Kidney tubule cell (primary cell): ENCODE results near the gene SDF4.

Experiments
- DNase-seq: peaks from one replicate; pipeline ENCODE4 v3.0.0-alpha.2; 2018; ENCODE audit warnings: low spot score

SDF4 gene

DNA sequence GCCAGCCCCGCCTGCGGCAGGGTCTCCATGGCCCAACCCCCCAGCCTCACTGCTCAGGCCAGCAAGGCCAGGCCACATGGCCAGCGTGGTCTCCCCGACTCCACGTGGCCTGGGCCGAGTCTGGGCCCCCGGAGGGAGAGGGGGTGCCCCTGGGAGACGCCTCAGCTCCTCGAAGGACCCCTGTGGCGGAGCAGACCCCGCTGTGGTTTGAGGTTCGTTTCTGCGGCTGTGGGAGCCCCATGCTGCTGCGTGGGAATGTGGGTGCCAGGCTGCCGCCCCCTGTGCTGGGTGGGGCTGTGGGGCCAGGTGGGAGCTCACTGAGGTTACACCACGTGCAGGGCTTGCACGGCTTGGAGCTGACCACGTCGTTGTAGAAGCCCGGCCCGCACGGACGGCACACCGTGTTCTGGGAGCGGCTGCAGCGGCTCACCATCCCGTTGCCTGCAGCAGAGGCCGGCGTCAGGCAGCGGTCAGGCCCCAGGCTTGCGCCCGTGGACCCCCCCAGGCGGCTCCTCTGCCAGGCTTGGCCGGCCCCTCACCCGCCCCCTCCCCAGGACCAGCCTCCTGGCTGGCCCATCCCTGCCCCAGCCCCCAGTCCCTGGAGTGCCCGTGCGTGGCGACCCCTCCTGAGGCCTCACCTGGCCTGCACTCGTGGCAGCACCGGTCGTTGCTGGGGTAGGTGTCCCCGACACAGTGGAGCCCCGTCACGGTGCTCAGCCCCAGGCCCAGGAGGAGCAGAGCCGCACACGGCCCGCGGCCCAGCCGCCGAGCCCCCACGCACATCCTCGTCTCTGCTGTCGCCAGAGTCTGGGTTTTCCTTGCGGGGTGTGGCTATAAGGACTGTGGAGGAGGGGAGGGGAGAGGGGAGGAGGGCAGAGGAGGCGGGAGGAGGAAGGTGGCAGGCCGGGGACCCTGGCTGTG, 18.2 kb downstream of the SDF4 start, which contains the start of gene TNFRSF4:
TSS of gene TNFRSF4 (minus strand) at position 809 of the 921 bp plus-strand sequence. CDS start at position 783, 26 bp downstream.
- DNase-seq, result no peak

DNA sequence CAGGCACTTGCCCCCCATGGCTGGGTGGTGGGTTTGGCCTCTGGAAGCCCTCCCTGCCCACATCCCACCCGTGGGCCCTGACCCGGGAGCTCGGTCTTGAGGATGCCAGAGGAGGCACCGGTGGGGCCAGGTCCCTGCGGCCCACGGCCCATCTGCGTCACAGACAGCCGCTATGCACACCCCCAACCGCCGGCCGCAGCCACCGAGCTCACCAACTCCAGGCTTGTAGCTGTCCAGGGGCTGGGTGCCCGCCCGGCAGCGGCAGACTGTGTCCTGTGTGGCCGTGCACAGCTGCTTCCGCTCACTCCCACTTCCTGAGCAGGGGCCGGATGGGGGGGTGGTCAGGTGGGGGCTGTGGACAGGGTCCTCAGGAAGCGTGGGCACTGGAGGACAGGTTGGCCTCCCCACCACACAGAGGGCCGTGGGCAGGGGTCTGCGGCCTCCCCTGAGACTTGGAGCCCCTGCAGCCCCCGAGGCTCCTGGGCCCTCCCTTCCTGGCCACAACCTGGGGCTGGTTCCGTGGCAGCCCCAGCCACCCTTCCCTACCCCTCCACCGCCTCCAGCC, 18.9 kb downstream of the SDF4 start:
- no peak for DNase-seq

DNA sequence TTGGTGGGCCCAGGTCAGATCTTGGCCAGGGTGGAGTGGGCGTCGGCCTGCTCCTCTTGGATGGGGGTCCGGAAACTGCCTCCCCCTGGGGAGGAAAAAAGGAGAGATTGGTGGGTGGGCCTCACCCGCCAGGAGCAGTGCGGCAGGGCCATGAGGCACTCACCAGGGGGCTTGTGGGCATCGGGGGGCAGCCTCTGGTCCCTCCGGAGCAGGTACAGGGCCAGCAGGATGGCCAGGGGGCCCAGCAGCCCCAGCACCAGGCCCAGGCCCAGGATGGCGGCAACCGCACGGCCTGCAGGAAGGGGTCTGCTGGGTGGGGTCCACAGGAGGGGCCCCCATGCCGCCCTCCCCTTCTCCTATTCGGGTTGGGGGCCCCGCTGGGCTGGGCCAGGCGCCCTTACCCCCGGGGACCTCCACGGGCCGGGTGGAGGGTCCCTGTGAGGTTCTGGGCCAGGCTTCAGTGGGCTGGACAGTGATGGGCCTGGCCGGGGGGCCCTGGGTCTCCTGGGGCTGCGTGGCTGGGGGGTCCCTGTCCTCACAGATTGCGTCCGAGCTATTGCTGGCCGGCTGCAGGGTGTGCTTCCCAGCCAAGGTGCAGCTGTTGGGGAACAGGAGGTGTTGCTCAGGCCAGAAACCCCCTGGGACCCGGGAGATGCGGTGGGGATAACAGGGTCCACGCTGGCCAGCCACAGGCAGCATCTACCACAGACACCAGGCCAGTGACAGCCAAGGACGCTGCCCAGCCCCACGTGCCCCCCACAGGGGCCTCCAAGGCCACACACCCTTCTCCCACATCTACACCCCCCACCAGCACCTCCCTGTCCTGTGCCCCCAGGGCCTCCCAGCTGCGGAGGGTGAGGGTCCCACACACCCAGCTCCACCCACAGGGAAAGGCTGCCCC, 20.0 kb downstream of the SDF4 start:
- no peak for DNase-seq

DNA sequence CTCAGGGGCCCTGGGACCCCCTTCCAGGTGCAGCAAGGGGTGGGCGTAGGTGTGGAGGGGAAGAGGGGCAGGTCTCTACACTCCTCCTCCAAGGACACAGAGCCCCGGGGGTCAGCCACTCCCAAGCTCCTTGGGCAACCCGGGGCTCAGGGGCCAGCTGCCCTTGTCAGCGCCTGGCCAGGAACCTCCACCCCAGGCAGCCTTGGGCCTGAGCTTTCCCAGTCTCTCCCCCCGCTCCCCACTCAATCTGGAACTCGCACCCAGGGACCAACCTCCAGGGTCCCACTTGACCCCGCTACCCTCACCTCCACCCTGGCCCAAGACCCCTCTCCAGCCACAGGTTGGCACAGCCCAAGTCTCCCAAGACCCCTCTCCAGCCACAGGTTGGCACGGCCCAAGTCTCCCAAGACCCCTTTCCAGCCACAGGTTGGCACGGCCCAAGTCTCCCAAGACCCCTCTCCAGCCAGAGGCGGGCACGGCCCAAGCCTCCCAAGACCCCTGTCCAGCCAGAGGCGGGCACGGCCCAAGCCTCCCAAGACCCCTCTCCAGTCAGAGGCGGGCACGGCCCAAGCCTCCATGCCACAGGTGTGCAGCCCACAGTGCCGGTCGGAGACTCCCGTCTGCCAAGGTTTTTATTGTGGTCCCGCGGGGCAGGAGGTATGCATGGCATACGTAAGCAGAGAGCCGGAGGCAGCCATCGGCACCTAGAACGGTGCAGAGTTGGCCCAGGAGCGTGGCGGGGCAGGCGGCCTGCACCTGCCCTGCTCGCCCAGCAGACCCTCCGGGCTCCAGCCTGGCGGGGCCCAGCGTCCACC, 20.9 kb downstream of the SDF4 start:
- no peak for DNase-seq

DNA sequence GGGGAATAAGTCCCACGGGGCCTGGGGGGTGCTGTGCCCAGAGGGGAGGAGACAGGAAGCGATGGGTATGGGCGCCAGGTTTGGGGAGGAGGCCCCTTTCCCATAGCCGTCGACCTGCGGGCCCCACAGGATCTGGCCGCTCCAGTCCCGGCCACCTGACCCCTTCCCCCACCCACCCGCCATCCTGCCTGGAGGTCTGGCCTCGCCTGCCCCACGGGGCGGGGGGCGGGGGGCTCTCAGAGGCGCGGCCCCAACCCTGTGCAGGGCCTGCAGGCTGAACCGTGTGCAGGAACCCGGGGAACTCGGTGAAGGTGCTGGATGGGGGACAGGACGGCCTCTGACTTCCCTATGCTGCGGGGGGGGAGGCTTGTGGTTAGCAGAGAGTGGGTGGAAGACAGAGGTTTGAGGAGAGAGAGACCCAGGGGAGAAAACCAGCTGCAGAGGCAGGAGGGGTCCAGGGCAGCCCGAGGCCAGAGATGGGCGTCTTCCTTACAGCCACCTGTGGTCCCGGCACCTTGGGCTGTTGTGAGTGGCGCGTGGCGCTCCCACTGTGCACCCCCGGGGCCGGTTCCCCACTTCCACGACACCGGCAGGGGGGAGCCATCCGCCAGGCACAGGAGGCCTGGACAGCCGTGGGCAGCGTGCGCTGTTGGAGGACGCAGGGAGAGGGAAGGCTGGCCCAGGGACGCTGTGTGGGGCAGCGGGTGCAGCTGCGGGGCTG, 22.9 kb downstream of the SDF4 start:
- no peak for DNase-seq

DNA sequence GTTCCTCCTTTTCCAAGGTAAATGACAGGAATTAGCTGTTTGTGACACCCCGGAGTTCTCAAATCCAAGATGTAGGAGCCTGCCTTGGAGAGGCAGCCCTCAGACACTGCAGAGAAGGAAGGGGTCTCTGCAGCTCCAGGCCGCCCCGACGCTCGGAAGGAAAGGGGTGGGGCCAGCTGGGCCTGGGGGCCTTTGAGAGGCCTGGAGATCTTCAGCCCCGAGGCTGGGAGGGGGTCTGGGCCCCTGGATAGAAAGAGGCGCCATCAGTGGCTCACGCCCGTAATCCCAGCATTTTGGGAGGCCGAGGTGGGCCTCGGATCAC, 24.3 kb downstream of the SDF4 start:
- DNase-seq, result no peak

DNA sequence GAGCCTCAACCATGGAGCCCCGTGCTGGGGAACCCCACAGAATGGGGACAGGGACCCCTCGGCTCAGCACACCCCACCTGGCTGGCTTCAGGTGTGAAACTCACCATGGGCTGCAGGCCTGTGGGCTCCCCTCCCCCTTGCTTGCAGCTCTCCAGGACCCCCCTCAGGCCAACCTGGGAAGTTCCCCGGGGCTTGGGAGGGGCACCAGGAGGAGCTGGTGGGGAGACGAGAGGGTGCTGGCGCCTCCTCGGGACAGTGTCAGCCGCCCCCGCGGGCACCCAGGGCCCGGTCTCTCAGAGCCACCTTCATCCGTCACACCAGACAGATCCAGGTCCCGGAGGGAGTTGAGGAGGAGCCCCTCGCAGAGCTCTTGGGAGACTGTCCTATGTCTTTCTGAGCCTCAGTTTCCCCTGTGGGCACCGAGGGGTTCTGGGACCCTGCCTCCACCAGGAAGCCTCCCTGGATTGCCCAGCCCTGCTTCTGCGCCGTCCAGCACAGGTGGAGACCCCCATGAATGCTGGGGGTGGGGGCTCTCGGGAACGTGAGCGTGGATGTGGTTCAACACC, 24.8 kb downstream of the SDF4 start:
- DNase-seq, result no peak

DNA sequence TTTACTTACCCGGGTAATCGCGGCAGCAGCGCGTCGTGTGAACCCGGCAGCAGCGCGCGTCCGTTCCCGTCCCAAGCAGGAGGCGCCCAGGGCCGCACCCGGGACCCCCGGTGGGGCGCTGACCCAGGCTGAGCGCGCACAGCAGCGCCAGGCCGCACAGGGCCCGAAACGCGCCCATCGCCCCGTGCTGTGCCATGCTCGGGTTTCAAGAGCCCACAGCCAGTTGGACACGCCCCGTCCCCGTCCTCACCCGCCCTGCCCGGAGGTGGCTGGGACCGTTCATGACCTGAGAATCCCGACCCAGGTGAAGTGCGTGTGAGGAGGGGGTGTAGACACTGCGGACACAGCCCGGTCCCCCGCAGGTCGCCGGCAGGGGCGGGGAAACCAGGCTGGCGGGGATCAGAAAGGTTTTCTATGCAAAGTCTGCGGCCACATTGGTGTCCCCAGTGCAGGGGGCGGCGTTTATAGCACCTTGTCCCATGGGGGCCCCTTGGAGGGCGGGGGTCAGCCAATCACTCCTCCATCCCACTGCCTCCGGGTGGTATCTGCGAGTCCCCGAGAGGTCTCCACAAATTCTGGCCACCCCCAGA, 25.3 kb downstream of the SDF4 start, which contains the start of gene TNFRSF18:
TSS of gene TNFRSF18 (minus strand) at position 217 of the 590 bp plus-strand sequence. CDS start at position 196, 21 bp downstream.
- DNase-seq, result no peak

DNA sequence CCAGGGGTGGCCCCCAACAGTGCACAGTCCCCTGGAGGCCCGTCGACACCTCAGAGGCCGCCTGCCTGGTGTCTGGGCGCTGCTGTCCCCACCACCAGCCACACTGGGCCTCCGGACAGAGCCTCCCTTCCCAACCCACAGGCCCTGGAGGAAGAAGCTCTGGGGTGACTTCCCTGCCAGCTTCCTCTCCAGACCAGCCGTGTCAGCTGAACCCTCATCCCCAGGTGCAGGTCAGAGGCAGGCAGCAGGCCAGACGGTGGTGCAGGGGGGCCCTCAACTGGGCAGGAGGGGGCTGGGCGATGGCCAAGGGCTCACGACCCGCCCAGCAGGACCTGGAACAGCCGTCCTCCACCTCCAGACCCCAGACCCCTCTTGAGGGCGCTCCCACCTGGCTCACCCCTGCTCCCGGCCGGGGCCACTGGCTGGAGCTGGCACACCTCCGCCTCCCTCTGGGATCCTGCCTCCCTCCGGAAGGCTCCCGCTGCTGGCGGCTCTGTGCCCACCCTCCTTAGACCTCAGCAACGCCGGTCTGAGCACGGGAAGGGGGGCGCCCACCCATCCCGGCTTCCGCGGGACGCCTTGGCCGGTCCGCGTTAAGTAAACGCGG, 25.9 kb downstream of the SDF4 start:
- no peak for DNase-seq

DNA sequence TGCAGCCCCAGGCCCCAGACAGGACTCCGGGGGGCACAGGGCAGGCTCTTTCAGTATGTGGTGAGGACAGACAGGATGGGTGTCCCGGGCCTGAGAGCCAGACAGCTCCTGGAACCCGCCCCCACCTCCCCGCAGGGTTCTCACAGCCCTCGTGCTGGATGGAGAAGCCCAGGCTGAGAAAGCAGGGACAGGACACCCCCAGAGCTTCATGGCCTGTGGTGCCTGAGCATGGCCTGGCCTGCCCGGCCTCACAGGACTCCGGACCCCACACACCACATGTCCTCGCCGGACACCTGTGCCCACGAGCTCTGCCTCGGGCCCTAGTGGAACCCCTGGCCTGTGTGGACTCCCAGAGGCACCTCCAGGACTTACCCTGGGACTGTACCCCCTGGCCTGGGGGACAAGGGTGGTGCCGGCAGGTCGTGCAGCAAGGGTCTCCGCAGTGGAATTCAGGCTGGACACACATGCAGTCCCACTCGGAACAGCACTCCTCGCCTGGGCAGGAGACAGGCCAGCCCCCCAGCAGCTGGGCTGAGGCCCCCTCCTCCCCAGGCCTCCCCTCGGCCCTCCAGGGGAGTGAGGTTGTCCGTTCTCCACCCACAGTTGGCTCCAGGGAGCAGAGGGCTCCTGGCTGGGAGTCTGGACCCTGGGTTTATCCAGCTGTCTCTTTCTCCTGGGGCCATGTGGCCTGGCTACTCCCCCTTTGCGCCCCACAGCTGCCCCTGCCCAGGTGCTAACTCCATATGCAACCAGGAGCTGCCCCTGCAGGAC, 26.6 kb downstream of the SDF4 start:
- no peak for DNase-seq

DNA sequence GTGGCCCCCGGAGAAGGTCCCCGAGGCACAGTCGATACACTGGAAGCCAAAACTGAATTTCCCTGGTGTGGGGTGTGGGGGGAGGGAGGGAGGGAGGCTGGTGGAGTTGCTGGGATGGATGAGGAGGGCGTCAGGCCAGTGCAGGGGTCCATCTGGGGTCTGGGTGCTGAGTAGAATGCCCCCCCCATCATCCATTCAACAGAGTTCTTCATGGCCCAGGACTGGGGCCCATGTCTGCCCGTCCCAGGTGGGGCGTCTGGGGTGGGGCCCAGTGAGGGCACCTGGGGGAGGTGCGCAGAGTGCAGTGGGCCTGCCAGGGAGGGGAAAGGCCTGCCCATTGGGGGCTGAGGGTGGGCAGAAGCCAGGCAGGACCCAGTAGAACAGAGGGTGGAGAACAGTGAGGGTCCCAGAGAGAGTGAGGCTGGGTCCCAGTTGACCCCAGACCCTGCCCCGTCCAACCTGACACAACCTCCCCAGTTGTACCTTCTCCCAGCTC, 27.3 kb downstream of the SDF4 start:
- no peak for DNase-seq

DNA sequence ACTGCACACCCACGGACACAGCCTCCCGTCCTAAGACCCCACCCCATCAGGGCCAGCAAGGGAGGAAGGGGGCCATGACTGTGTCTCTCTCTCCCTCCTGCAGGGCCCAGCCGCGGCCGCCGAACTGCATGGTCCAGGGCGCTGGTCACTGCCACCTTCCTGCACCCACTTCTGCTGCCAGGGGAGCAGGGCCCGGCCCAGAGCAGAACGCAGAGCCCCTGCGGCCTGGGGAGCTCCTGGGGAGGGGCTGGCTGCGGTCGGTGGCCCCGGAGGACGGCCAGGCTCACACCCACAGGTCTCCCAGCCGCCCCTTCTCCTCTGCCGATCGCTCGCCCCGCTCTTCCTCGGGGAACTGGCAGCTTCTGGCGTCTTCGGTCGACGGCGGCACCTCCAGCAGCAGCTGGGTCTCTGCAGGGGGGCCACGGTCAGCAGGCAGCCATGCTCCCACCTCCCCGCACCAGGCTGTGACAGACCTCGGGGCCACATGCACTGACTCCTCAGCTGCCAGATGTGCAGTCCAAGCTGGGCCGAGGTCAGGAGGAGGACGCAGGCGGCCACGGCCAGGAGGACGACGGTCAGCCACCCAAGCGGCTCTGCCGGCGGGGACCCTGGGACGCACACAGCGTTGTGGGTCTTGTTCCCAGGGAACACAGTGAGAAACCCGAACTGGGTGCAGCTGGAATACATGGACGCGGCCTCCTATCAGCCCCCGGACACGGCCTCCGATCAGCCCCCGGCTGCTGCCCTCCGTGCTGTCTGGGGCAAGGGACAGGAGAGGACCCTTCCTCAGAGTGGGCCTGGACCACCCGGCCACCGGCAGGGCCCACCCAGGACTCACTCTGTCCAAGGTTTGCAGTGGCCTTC, 28.0 kb downstream of the SDF4 start:
- no peak for DNase-seq

DNA sequence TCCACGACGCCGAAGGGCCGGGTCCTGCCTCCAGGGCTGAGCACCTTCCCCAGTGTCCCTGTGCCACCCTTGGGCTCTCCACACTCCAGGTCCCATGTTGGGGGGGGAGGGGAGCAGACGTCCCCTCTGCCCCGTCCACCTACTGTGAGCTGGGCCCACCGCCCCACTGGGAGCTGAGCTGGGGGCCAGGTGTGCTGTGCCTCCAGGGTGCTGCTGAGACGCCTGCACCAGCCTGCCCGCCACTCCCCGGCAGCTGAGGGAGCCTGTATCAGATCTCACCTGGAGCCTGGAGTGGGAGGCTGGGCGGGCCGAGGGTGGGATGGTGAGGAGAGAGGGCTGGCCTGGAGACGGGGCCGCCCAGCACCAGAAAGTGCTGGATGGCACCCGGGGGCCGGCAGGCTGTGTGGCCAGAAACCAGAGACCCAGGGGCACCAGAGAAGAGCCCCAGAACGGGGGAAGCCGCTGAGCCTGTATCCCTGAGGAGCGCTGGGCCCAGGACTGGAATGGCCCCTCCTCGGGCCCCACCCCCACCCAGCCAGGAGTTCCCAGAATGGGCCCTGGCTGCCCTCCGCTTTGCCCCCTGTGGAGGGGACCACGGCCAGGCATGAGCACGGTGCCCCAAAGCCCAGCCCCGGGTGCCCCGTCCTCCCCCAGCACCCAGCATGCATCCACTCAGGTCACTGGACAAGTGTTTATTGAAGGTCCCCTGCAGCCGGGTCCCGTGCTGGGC, 28.8 kb downstream of the SDF4 start:
- DNase-seq, result no peak

DNA sequence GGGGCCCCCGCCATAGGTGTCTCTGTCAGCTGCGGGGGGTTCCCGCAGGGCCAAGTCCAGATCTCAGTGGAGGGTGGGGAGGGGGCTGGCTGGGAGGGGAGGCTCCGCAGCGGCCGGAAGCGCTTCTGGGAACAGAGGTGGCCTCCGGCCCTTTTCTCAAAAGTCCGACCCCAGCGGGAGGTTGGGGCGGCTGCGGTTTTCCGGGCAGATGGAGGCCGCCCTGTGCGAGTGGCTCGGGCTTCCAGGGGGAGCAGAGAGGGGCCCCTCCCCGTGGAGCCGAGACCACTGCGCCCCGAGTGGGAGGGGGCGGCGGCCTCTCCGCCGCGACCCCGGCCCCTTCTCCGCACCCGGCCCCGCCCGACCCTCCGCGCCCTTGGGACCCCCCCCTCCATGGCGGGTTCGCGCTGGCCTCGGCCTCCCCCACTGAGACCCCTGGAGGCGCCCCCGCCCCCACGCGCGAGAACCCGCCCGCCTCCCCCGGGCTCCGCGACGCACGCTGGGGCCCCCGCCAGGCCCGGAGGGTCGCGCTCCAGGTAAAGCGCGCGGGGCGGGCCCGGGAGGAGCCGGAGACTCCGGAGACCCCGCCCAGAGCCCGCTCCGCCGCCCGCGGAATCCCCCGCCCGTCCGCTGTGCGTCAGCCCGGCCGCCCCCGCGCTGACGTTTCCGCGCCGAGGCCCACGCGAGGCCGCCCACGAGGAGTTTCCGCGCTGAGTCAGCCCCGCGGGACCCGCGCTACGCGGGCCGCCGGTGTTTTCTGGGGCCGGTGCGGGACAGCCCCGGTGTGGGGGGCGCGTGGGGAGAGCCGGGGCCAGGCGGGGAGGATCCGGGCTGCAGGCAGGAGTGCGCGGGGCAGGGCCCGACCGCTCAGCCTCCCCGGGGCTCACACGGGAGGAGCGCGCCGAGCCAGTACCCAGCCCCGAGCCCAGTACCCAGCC, 30.7 kb downstream of the SDF4 start:
- peak; percentile 53 for DNase-seq

DNA sequence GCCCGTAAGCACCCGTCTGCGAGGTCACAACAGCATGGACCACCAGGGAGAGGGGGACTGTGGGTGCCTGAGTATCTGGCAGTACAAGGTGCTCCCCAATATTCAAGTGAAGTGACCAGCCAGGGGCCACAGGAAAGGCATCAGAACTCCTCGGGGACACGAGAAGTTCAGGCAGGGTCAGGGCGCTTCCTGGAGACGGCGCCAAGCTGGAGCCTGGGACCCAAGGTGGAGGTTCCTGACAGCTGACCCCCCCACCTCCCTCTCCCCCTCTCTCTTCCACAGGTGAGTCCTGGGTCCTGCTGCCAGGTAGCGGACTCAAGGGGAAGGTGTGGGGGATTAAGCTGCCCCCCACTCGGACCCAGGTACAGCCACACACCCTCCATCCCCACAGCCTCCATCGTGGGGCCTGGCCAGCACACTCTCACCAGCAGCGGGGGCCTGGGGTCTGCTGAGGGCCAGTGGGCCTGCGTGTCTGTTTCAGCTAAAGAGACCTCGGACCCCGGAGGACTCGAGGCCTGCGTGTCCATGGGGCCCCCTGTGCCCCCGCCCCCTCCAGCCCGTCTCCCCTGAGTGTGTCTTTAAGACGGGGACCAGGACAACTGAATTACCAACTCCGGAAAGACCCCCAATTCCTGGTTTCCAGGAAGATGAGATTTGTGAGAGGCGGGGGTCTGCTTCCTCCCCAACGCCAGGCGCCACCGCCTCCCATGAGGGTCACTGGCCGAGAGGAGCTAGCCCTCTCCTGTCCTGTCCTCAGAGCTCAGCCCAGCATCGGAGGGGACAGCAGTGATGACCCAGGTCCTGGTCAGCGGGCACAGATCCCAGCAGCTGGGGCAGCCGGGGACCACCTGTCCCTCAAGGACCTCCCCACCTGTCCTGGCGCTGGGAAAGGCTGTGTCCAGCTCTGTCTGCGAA, 31.6 kb downstream of the SDF4 start:
- DNase-seq, result no peak
